Kidney glomerular epithelial cell (primary cell): ENCODE data around the gene UGT8.
A peak's percentile ranks its signal among the peaks of the same experiment; 100 is the strongest.

Experiments
- DNase-seq: peaks from one replicate; lab custom pipeline; 2025; lab: John Stamatoyannopoulos, UW

Gene UGT8

GRCh38 chr4:114691865-114692264 is 93.3 kb downstream of the UGT8 start:
- DNase-seq: no peak

GRCh38 chr4:114692958-114693357 is 94.4 kb downstream of the UGT8 start:
- no peak for DNase-seq

GRCh38 chr4:114694770-114695169 is 96.2 kb downstream of the UGT8 start:
- DNase-seq: peak; percentile 32

- no peak for DNase-seq
Measured at GRCh38 chr4:114698231-114698630, 99.6 kb downstream of the UGT8 start.

GRCh38 chr4:114701491-114701890 is 102.9 kb downstream of the UGT8 start:
- no peak for DNase-seq

GRCh38 chr4:114717432-114717831 is 118.8 kb downstream of the UGT8 start:
- no peak for DNase-seq

GRCh38 chr4:114725066-114725465 is 126.5 kb downstream of the UGT8 start:
- no peak for DNase-seq

- no peak for DNase-seq
Measured at GRCh38 chr4:114727461-114727860, 128.9 kb downstream of the UGT8 start.
